Posterior vena cava (tissue), 2 donors: Measurements from ENCODE around the gene TAS2R10. TPM values are rescaled to one million over a fixed set of nuclear protein-coding genes. Genes with fewer than 3 reads are reported as not detected.
"Not testable (repeated sequence)": the region's sequence is repeated elsewhere in the genome, so short reads cannot be mapped to it uniquely, and the experiment has no call there.

Source experiments
- DNase-seq: peaks from one replicate; pipeline ENCODE4 v3.0.0-alpha.2; 2020; ENCODE audit warnings: low spot score
- intact Hi-C, 2 donors: fragments of 100-400 bp; cut with DNase I; formaldehyde crosslinking; loops; one replicate each; pipeline versions ENCODE4 v1.14.1 to v1.14.2; 2022 to 2023
- total RNA-seq, 2 donors: library from RNA; stranded (reverse); fragmentation: NEBNext Ultra II Directional; extraction: Animal tissue kit (Norgen Biotek cat#: 25700); gene quantifications; one replicate each; pipeline ENCODE4 v1.2.1, GENCODE V29; 2021
- donor health status: DM: yes; HTN: yes; CAD: no.
- donor health status: DM: yes; HTN: yes; CAD: no.

The TAS2R10 gene
- total RNA-seq, 2 donors from 2014 or later: 0.76 to 1.2 TPM

GRCh38 chr12:10791769-10792168, 34.4 kb downstream of the TAS2R10 start:
- DNase-seq, intact Hi-C loops: not testable (repeated sequence)

DNA sequence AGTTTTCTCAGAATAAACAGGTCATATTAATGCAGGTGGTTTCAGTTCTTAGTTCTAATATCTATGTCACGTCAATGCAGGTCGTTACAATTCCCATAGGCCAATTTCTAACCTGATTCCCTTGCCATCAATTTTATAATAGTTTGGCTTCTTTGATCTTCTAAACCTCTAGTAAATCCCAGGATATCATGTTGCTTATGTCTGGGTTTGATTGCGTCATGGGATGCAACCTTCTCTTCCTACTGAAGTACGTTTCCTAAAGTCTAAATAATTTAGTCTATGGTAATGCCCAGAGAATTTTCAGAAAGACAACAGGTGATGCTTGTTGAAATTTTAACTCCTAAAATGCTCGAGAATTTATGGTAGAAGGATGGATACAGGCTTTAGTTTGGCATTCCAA, 42.9 kb downstream of the TAS2R10 start:
- intact Hi-C loops: no loop called here
- no peak for DNase-seq

DNA sequence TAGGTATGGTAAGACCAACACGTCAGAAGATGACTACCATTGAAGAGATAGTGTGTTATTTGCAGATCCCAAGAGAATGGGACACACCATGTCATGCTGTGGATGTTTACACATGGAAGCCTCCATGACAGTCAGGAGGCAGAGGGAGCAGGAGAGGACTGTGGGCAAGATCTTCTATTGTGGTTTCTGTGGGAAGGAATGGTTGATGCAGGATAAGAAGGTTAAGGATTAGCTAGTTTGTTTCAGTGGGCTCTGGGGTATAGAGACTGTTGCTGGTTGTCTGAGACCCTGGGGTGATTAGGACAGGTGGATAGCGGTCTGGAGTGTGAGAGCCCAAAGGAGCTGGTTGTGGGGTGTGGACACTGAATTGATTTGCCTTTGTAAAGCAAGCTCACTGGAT, 47.1 kb downstream of the TAS2R10 start:
- no peak for DNase-seq
- intact Hi-C loops: loop anchor here (5.0 to 10.0 kb wide), 3 partner anchors 416 to 706 kb away; no protein-coding TSS in a partner anchor

Other genes with a start within 250 kb of the TAS2R10 start
- gene MAGOHB, start 212.7 kb downstream of the TAS2R10 start, total RNA-seq: 10 to 100 TPM; 19.3 to 21.2 TPM
- under 1 TPM; 0.10 to 0.19 TPM for gene STYK1, start 152.3 kb downstream of the TAS2R10 start, total RNA-seq
- 100 to 1,000 TPM; 386 to 502 TPM for gene YBX3, start 103.0 kb downstream of the TAS2R10 start, total RNA-seq
- not detected for gene TAS2R7, start 23.7 kb downstream of the TAS2R10 start, total RNA-seq
- gene TAS2R8, start 19.1 kb downstream of the TAS2R10 start, total RNA-seq: not detected
- gene TAS2R9, start 16.2 kb downstream of the TAS2R10 start, total RNA-seq: under 1 TPM in 1 of 2 donors, not detected in 1; 0.51 TPM
- gene PRR4, start 23.1 kb upstream of the TAS2R10 start, total RNA-seq: 1 to 10 TPM; 2.5 to 4.3 TPM
- gene PRH1, start 57.9 kb upstream of the TAS2R10 start, total RNA-seq: 10 to 100 TPM; 13.5 to 19.2 TPM
- 1 to 10 TPM; 2.4 to 2.5 TPM for gene TAS2R13, start 83.2 kb upstream of the TAS2R10 start, total RNA-seq
- not detected for gene PRH2, start 102.9 kb upstream of the TAS2R10 start, total RNA-seq
- gene TAS2R14, start 112.9 kb upstream of the TAS2R10 start, total RNA-seq: 1 to 10 TPM; 3.5 to 5.5 TPM
- gene TAS2R50, start 160.6 kb upstream of the TAS2R10 start, total RNA-seq: 1 to 10 TPM; 2.0 to 3.2 TPM
- 1 to 10 TPM; 3.0 to 4.3 TPM for gene TAS2R20, start 171.9 kb upstream of the TAS2R10 start, total RNA-seq
- 1 to 10 TPM; 4.3 to 5.9 TPM for gene TAS2R19, start 196.3 kb upstream of the TAS2R10 start, total RNA-seq
- 1 to 10 TPM; 3.3 to 4.7 TPM for gene TAS2R31, start 205.0 kb upstream of the TAS2R10 start, total RNA-seq
- 1 to 10 TPM; 2.2 to 2.4 TPM for gene TAS2R46, start 235.9 kb upstream of the TAS2R10 start, total RNA-seq